ENCODE measurements around the gene DLGAP1. TPM values are rescaled to one million over a fixed set of nuclear protein-coding genes. Genes with fewer than 3 reads are reported as not detected.
"Not testable (repeated sequence)": the region's sequence is repeated elsewhere in the genome, so short reads cannot be mapped to it uniquely, and the experiment has no call there.

DLGAP1 gene
- total and polyA plus RNA-seq, 3 experiments from 2014 or later = 0.07 to 0.46 TPM; not detected in 1

DNA sequence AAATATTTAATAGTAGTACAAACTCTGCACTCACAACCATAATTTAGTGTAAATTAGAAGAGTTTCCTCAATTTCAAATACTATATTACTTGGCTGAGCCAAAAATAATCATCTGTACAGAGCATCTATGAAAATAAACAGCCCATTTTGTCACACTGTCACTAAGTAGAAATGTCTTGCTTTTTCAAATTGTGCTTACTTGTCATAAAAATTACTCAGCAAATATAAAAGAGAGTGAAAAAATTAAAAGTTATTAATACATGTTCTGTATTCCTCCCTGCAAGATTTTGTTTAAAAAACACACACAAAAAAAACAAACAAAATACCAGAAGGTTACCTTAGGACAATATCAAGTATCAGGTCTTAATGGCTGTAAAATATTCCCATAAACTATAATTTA, 155.7 kb downstream of the DLGAP1 start:
- no peaks in the 10 kb centered on the region for H3K4me1 Mint-ChIP-seq
- Histone ChIP-seq H3K36me3 (ENCODE audit: insufficient read depth, low read length) (no peaks in the 10 kb centered on the region), H3K4me3 (ENCODE audit: low read length) (no peak overlapping the region), H3K4me1 (ENCODE audit: insufficient read depth, low read length) (no peaks in the 10 kb centered on the region), H3K27me3 (ENCODE audit: insufficient read depth, low read length, poor library complexity, severe bottlenecking) (no peaks in the 10 kb centered on the region), H3K9me3 (ENCODE audit: low read length) (no peaks in the 10 kb centered on the region), H3K27ac (ENCODE audit: low read depth, low read length) (no peak overlapping the region)
- ChIA-PET CTCF (no interaction called here), POLR2A (no interaction called here)
- DNase-seq = no peak
- H3K27me3 Mint-ChIP-seq = no peaks in the 10 kb centered on the region
- no peak overlapping the region for H3K27ac Mint-ChIP-seq
- peaks cover 2 to 19% (median 6%) of the 10 kb centered on the region in 5 donors for H3K9me3 Mint-ChIP-seq
- no peak overlapping the region for H3K4me3 Mint-ChIP-seq
- H3K36me3 Mint-ChIP-seq = no peaks in the 10 kb centered on the region

GRCh38 chr18:4293337-4293736, 161.8 kb downstream of the DLGAP1 start:
- no peak overlapping the region for H3K27ac Mint-ChIP-seq
- no peaks in the 10 kb centered on the region for H3K27me3 Mint-ChIP-seq
- CTCF ChIA-PET = no interaction called here
- H3K36me3 Mint-ChIP-seq = no peaks in the 10 kb centered on the region
- Histone ChIP-seq H3K27me3 (ENCODE audit: insufficient read depth, low read length, poor library complexity, severe bottlenecking) (no peaks in the 10 kb centered on the region), H3K4me3 (ENCODE audit: low read length) (no peak overlapping the region), H3K27ac (ENCODE audit: low read depth, low read length) (no peak overlapping the region), H3K4me1 (ENCODE audit: insufficient read depth, low read length) (no peaks in the 10 kb centered on the region), H3K9me3 (ENCODE audit: low read length) (no peaks in the 10 kb centered on the region), H3K36me3 (ENCODE audit: insufficient read depth, low read length) (no peaks in the 10 kb centered on the region)
- POLR2A ChIA-PET = no interaction called here
- H3K4me3 Mint-ChIP-seq = no peak overlapping the region
- no peaks in the 10 kb centered on the region for H3K4me1 Mint-ChIP-seq
- peaks cover 1 to 13% (median 10%) of the 10 kb centered on the region in 5 donors for H3K9me3 Mint-ChIP-seq
- DNase-seq = no peak

DNA sequence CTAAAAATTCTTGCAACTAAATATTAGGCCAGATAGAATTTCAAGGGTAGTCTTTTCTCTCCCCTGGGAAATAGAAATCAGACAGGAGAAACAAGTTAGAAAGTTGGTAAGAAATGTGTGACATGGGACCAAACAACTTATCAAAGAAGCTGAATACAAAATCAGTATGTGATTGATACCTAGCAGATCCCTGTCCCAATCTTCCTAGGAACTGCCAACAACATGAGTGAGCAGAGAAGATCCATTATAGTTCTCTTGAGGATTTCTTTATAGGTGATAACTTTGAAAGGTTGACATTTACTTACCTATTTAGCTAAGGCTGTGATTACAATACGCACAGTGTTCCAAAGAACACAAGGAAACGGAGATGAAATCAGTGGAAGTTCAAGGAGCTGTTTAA, 162.4 kb downstream of the DLGAP1 start:
- POLR2A ChIA-PET = no interaction called here
- Histone ChIP-seq H3K27ac (ENCODE audit: low read depth, low read length) (no peak overlapping the region), H3K9me3 (ENCODE audit: low read length) (no peaks in the 10 kb centered on the region), H3K36me3 (ENCODE audit: insufficient read depth, low read length) (no peaks in the 10 kb centered on the region), H3K27me3 (ENCODE audit: insufficient read depth, low read length, poor library complexity, severe bottlenecking) (no peaks in the 10 kb centered on the region), H3K4me1 (ENCODE audit: insufficient read depth, low read length) (no peaks in the 10 kb centered on the region), H3K4me3 (ENCODE audit: low read length) (no peak overlapping the region)
- no peak for DNase-seq
- no peaks in the 10 kb centered on the region for H3K27me3 Mint-ChIP-seq
- peaks cover 0 to 11% (median 8%) of the 10 kb centered on the region in 5 donors for H3K9me3 Mint-ChIP-seq
- H3K36me3 Mint-ChIP-seq = no peaks in the 10 kb centered on the region
- no peak overlapping the region for H3K4me3 Mint-ChIP-seq
- H3K4me1 Mint-ChIP-seq = no peaks in the 10 kb centered on the region
- CTCF ChIA-PET = no interaction called here
- no peak overlapping the region for H3K27ac Mint-ChIP-seq

DNA sequence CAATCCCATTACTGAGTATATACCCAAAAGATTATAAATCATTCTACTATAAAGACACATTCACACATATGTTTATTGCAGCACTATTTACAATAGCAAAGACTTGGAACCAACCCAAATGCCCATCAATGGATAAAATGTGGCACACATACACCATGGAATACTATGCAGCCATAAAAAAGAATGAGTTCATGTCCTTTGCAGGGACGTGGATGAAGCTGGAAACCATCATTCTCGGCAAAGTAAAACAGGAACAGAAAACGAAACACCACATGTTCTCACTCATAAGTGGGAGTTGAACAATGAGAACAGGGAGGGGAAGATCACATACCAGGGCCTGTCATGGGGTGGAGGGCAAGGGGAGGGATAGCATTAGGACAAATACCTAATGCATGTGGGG, 167.8 kb downstream of the DLGAP1 start:
- H3K4me3 ChIP-seq (ENCODE audit: low read length); H3K27ac ChIP-seq (ENCODE audit: low read depth, low read length); H3K4me1 Mint-ChIP-seq; DNase-seq; H3K27ac Mint-ChIP-seq; H3K27me3 ChIP-seq (ENCODE audit: insufficient read depth, low read length, poor library complexity, severe bottlenecking); H3K27me3 Mint-ChIP-seq; H3K4me3 Mint-ChIP-seq; H3K4me1 ChIP-seq (ENCODE audit: insufficient read depth, low read length); POLR2A ChIA-PET; H3K36me3 Mint-ChIP-seq; H3K9me3 ChIP-seq (ENCODE audit: low read length); H3K36me3 ChIP-seq (ENCODE audit: insufficient read depth, low read length); CTCF ChIA-PET: not testable (repeated sequence)
- peaks cover 2 to 19% (median 9%) of the 10 kb centered on the region in 5 donors for H3K9me3 Mint-ChIP-seq

DNA sequence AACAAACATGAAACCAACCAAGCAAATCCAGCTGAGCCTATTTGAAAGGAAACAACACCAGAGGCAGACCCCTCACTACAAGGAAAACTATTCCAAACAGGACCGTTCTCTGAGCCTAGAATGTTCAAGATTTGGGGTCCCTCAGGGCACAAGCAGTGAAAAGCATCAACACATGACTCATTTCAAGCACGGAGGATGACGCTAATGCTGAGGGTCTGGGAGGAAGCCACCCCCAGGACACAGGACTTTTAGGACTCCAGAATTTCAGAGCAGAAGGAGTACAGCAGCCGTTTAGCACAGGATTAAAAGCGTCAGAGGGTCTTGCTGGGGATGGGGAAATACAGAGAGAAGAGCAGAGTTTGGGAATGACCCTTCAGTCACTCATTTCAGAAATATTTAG, 168.9 kb downstream of the DLGAP1 start:
- Mint-ChIP-seq H3K27me3 (no peaks in the 10 kb centered on the region), H3K4me3 (no peak overlapping the region), H3K27ac (no peak overlapping the region), H3K9me3 (peaks cover 2 to 16% (median 9%) of the 10 kb centered on the region in 5 donors), H3K36me3 (no peaks in the 10 kb centered on the region), H3K4me1 (no peaks in the 10 kb centered on the region)
- H3K27ac ChIP-seq (ENCODE audit: low read depth, low read length) = no peak overlapping the region
- no peak overlapping the region for H3K4me3 ChIP-seq (ENCODE audit: low read length)
- H3K4me1 ChIP-seq (ENCODE audit: insufficient read depth, low read length) = no peaks in the 10 kb centered on the region
- CTCF ChIA-PET = no interaction called here
- H3K27me3 ChIP-seq (ENCODE audit: insufficient read depth, low read length, poor library complexity, severe bottlenecking) = no peaks in the 10 kb centered on the region
- POLR2A ChIA-PET = no interaction called here
- H3K9me3 ChIP-seq (ENCODE audit: low read length) = no peaks in the 10 kb centered on the region
- DNase-seq = no peak
- no peaks in the 10 kb centered on the region for H3K36me3 ChIP-seq (ENCODE audit: insufficient read depth, low read length)

DNA sequence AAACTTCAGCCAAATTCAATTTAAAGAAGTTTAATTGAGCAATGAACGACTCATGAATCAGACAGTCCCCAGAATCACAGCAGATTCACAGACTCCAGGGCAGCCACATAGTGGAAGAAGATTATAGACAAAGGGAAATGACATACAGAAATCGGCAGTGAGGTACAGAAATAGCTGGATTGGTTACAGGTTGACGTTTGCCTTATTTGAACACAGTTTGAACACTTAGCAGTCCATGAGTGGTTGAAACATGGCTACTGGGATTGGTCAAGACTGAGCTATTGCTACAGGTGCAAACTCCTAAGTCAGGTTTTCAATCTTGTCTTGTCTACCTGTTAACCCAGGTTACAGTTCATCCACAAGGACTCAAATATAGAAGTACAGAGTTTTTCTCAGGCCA, 169.6 kb downstream of the DLGAP1 start:
- no peaks in the 10 kb centered on the region for H3K9me3 ChIP-seq (ENCODE audit: low read length)
- ChIA-PET POLR2A (no interaction called here), CTCF (no interaction called here)
- no peak overlapping the region for H3K27ac ChIP-seq (ENCODE audit: low read depth, low read length)
- no peaks in the 10 kb centered on the region for H3K27me3 ChIP-seq (ENCODE audit: insufficient read depth, low read length, poor library complexity, severe bottlenecking)
- Mint-ChIP-seq H3K27me3 (no peaks in the 10 kb centered on the region), H3K4me1 (no peaks in the 10 kb centered on the region), H3K27ac (no peak overlapping the region), H3K36me3 (no peaks in the 10 kb centered on the region), H3K9me3 (peaks cover 2 to 17% (median 9%) of the 10 kb centered on the region in 5 donors), H3K4me3 (no peak overlapping the region)
- no peaks in the 10 kb centered on the region for H3K36me3 ChIP-seq (ENCODE audit: insufficient read depth, low read length)
- no peak overlapping the region for H3K4me3 ChIP-seq (ENCODE audit: low read length)
- H3K4me1 ChIP-seq (ENCODE audit: insufficient read depth, low read length) = no peaks in the 10 kb centered on the region
- DNase-seq = no peak

- Histone ChIP-seq H3K4me3 (ENCODE audit: low read length) (no peak overlapping the region), H3K27me3 (ENCODE audit: insufficient read depth, low read length, poor library complexity, severe bottlenecking) (no peaks in the 10 kb centered on the region), H3K9me3 (ENCODE audit: low read length) (no peaks in the 10 kb centered on the region), H3K4me1 (ENCODE audit: insufficient read depth, low read length) (no peaks in the 10 kb centered on the region), H3K36me3 (ENCODE audit: insufficient read depth, low read length) (no peaks in the 10 kb centered on the region), H3K27ac (ENCODE audit: low read depth, low read length) (no peak overlapping the region)
- ChIA-PET POLR2A (no interaction called here), CTCF (no interaction called here)
- Mint-ChIP-seq H3K4me1 (no peaks in the 10 kb centered on the region), H3K4me3 (no peak overlapping the region), H3K27ac (no peak overlapping the region), H3K36me3 (no peaks in the 10 kb centered on the region), H3K27me3 (no peaks in the 10 kb centered on the region), H3K9me3 (peaks cover 2 to 15% (median 9%) of the 10 kb centered on the region in 5 donors)
- DNase-seq = no peak
Observed at GRCh38 chr18:4284528-4284927, 170.6 kb downstream of the DLGAP1 start.

DNA sequence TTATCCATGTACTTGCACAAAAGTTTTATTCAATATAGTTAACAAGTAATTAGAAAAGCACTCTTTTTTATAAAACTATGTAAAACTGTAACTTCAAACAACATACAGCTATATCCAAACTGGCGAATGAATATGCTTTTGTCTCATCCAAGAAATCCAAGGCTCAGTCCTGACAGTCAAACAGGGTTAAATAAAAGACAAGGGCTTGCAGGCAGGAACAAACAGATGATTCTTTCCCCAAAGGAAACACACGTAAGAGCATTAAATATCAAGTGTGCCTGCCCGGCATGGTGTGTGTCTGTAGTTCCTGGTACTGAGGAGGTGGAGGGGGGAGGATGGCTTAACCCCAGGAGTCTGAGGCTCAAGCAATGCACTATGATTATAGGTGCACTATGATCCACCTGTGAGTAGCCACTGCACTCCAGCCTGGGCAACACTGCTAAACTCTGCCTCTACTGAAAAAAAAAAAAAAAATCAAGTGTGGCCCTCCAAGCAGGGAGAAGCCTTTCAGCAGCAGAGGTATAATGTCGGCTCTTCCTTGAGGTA, 171.3 kb downstream of the DLGAP1 start:
- Mint-ChIP-seq H3K36me3 (no peaks in the 10 kb centered on the region), H3K4me3 (no peak overlapping the region), H3K4me1 (no peaks in the 10 kb centered on the region), H3K27me3 (no peaks in the 10 kb centered on the region), H3K9me3 (peaks cover 4 to 15% (median 9%) of the 10 kb centered on the region in 5 donors), H3K27ac (no peak overlapping the region)
- POLR2A ChIA-PET = no interaction called here
- no peaks in the 10 kb centered on the region for H3K27me3 ChIP-seq (ENCODE audit: insufficient read depth, low read length, poor library complexity, severe bottlenecking)
- no peaks in the 10 kb centered on the region for H3K36me3 ChIP-seq (ENCODE audit: insufficient read depth, low read length)
- H3K4me1 ChIP-seq (ENCODE audit: insufficient read depth, low read length) = no peaks in the 10 kb centered on the region
- H3K27ac ChIP-seq (ENCODE audit: low read depth, low read length) = no peak overlapping the region
- CTCF ChIA-PET = no interaction called here
- H3K9me3 ChIP-seq (ENCODE audit: low read length) = no peaks in the 10 kb centered on the region
- no peak for DNase-seq
- H3K4me3 ChIP-seq (ENCODE audit: low read length) = no peak overlapping the region

GRCh38 chr18:4282954-4283353, 172.2 kb downstream of the DLGAP1 start:
- Histone ChIP-seq H3K36me3 (ENCODE audit: insufficient read depth, low read length) (no peaks in the 10 kb centered on the region), H3K27ac (ENCODE audit: low read depth, low read length) (no peak overlapping the region), H3K4me1 (ENCODE audit: insufficient read depth, low read length) (no peaks in the 10 kb centered on the region), H3K27me3 (ENCODE audit: insufficient read depth, low read length, poor library complexity, severe bottlenecking) (no peaks in the 10 kb centered on the region), H3K9me3 (ENCODE audit: low read length) (no peaks in the 10 kb centered on the region), H3K4me3 (ENCODE audit: low read length) (no peak overlapping the region)
- H3K36me3 Mint-ChIP-seq = no peaks in the 10 kb centered on the region
- H3K27ac Mint-ChIP-seq = no peak overlapping the region
- H3K4me3 Mint-ChIP-seq = no peak overlapping the region
- no peaks in the 10 kb centered on the region for H3K4me1 Mint-ChIP-seq
- H3K27me3 Mint-ChIP-seq = no peaks in the 10 kb centered on the region
- peaks cover 5 to 15% (median 9%) of the 10 kb centered on the region in 5 donors for H3K9me3 Mint-ChIP-seq
- CTCF ChIA-PET = no interaction called here
- DNase-seq = no peak
- POLR2A ChIA-PET = no interaction called here

Measured in CD8-positive, alpha-beta memory T cell (primary cell).